GM12874 (cell line): Measurements from ENCODE around the gene ZBTB18.

Source experiments
- TF ChIP-seq, protein P1 (sequence below): IDR thresholded peaks from 2 replicates; pipeline ENCODE4 v1.5.1; 2011; ENCODE audit warnings: low read depth, mild to moderate bottlenecking, control low read depth, low read length, moderate library complexity; ENCODE audit not compliant: insufficient read depth

The ZBTB18 gene

DNA sequence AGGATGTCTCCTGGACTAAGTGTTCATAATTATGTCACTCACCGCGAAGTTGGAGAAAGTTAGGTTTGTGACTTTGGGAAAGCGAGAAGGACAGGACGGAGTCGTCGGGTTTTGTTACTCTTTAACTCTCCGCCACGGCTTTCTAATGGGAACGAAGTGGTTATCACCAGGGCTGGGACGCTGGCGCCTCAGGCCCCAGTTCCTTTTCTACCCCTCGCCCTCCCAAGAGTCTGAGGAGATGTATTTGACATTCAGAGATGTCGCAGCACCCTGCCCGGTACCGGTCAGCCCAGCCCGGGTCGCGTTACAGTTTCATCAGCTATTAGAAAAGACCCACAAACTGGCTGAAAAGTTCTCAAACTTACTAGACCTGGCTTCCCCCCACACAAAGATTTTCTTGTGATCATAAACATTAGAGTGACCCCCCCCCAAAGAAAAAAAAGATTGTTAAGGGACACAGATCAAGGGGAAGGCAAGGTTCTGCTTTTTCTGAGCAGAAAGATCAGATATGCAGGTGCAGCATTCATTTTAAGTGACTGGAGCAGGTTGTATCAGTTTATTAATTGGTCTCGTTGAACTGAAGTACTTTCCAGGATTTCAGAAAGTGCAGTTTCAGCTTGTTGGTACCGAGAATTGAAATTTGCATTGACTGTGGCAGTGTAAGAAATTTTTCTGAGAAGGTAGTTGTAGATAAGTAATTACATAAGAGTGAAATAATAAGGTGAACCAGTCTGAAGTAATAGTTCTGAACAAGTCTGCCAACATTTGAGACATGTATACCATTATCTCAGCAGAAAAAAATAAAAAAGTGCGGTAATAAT lies 859 bp upstream of the ZBTB18 start:
- TF ChIP-seq, protein P1, sequence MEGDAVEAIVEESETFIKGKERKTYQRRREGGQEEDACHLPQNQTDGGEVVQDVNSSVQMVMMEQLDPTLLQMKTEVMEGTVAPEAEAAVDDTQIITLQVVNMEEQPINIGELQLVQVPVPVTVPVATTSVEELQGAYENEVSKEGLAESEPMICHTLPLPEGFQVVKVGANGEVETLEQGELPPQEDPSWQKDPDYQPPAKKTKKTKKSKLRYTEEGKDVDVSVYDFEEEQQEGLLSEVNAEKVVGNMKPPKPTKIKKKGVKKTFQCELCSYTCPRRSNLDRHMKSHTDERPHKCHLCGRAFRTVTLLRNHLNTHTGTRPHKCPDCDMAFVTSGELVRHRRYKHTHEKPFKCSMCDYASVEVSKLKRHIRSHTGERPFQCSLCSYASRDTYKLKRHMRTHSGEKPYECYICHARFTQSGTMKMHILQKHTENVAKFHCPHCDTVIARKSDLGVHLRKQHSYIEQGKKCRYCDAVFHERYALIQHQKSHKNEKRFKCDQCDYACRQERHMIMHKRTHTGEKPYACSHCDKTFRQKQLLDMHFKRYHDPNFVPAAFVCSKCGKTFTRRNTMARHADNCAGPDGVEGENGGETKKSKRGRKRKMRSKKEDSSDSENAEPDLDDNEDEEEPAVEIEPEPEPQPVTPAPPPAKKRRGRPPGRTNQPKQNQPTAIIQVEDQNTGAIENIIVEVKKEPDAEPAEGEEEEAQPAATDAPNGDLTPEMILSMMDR: no peak

GRCh38 chr1:244052016-244052727 lies 1.1 kb downstream of the ZBTB18 start:
- TF ChIP-seq, protein P1: no peak

DNA sequence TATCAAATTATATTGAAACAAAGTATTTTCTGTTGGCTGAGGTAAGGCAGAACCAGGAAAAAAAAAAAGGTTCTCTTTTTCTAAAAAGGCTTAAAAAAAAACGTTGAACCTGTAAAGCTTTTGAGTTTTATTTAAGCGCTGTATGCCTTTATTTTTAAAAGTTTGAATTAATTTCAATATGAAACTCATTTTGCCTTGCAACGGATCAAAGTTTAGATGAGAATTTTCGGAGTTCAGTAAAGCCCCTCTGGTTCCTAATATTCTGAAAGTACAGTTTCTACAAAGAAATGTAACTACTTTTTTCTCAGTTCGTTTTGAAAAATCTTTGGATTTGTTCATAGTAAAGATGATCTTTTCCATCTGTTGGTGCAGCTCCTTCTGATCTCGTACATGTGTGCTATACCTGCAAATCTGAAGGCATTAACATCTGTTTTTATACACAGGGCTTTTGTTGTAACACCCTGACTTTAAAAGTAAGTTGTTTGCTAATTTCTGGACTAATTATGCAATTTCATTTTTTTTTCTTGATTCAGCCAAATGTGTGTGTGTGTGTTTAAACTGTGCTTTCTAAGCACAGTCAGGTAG lies 1.7 kb downstream of the ZBTB18 start:
- TF ChIP-seq, protein P1: no peak

DNA sequence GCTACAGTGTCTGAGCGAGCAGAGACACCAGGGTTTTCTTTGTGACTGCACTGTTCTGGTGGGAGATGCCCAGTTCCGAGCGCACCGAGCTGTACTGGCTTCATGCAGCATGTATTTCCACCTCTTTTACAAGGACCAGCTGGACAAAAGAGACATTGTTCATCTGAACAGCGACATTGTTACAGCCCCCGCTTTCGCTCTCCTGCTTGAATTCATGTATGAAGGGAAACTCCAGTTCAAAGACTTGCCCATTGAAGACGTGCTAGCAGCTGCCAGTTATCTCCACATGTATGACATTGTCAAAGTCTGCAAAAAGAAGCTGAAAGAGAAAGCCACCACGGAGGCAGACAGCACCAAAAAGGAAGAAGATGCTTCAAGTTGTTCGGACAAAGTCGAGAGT lies 2.7 kb downstream of the ZBTB18 start:
- TF ChIP-seq, protein P1: no peak

GRCh38 chr1:244054247-244054923 lies 3.3 kb downstream of the ZBTB18 start:
- TF ChIP-seq, protein P1: no peak

DNA sequence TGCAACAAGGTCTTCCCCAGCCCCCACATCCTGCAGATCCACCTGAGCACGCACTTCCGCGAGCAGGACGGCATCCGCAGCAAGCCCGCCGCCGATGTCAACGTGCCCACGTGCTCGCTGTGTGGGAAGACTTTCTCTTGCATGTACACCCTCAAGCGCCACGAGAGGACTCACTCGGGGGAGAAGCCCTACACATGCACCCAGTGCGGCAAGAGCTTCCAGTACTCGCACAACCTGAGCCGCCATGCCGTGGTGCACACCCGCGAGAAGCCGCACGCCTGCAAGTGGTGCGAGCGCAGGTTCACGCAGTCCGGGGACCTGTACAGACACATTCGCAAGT lies 3.8 kb downstream of the ZBTB18 start:
- TF ChIP-seq, protein P1: no peak

GRCh38 chr1:244056577-244056976 lies 5.5 kb downstream of the ZBTB18 start:
- TF ChIP-seq, protein P1: no peak
